ENCODE results near the gene PPP1R3A.

DNA sequence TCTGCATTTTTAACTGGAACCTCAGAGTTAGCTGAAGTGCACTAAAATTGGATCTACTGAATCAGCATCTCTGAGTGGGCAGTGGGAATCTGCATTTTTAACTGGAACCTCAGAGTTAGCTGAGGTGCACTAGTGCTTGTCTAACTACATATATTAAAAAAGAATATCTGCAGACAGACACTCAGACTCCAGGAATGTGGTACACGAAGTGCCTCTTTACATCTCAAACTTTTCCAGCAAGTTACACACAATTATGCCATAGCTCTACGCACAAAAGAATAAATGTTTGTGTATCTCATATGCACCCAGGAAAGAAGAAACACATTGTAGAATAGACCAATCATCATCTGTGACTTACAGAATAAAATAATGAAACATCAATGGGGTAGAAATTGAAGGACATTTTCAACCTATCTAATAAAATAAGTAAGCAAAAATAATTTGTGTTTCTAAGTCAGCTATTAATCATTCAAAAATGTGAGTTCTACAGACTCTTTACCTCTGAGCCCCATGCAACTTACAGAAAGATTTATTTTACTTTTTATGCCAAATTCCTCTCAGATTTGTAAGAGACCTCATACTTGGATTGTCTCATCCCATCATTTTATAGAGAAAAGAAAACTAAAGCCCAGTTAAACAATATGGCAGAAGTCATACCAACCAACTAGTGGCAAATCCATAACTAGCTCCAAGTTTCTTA is 28.3 kb downstream of the PPP1R3A start:
- TF ChIP-seq, protein P1, sequence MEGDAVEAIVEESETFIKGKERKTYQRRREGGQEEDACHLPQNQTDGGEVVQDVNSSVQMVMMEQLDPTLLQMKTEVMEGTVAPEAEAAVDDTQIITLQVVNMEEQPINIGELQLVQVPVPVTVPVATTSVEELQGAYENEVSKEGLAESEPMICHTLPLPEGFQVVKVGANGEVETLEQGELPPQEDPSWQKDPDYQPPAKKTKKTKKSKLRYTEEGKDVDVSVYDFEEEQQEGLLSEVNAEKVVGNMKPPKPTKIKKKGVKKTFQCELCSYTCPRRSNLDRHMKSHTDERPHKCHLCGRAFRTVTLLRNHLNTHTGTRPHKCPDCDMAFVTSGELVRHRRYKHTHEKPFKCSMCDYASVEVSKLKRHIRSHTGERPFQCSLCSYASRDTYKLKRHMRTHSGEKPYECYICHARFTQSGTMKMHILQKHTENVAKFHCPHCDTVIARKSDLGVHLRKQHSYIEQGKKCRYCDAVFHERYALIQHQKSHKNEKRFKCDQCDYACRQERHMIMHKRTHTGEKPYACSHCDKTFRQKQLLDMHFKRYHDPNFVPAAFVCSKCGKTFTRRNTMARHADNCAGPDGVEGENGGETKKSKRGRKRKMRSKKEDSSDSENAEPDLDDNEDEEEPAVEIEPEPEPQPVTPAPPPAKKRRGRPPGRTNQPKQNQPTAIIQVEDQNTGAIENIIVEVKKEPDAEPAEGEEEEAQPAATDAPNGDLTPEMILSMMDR (IDR thresholded peaks at IDR 0.05 in 2 of 3, conservative IDR thresholded peaks at IDR 0.05 in 1 of 3; ENCODE audit: control insufficient read depth in 2 of 3, extremely low read depth in 1 of 3, insufficient read depth in 1 of 3, low read depth in 3 of 3, low read length in 3 of 3): no peak
- TF ChIP-seq POLR2A (IDR thresholded peaks at IDR 0.05; ENCODE audit: low read depth, low read length): no peak
